Raji (cell line): Measurements from ENCODE around the gene ACYP1.

ENCODE experiments used
- POLR2A ChIP-seq: IDR thresholded peaks from 2 replicates; pipeline ENCODE4 v1.6.1; 2011; ENCODE audit warnings: low read depth, low read length, control low read depth; ENCODE audit not compliant: insufficient read depth

ACYP1 gene

DNA sequence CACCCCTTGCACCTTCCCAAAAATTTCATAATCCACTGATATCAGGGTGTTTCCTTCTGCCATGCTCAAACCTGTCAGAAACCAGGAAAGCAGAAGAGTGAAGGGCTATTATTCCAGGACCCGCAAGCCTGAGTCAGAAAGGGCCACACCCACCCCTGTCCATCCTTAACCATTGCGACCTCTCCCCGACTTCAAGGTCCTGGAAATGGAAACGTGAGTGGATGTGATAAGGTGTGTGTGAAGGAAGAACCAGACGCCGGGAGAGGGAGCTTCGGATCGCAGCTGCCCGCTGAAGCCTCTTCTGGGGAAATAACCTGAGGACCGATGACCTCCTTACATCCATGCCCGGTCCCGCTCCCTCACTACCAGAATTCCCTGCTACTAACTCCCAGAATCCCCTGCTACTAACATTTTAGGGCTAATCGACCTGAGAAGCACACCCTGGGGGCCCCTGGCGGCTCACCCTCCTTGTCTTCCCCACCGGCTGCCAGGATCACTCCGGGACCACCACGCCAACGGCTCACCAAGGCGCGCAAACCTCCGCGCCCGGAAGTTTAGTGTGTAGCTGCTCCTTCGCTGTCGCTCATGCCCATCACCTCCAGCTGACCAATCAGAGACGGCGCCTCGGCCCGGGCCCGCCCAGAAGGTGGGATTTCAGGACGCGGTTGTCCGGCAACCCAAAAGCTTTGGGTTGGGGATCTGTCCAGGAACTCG lies at the start of gene ACYP1:
Gene ACYP1, minus strand, starts transcription at position 534 of the 714 bp plus-strand sequence. Its CDS starts 471 bp downstream, at position 63.
- peak; percentile 79 for TF ChIP-seq POLR2A

DNA sequence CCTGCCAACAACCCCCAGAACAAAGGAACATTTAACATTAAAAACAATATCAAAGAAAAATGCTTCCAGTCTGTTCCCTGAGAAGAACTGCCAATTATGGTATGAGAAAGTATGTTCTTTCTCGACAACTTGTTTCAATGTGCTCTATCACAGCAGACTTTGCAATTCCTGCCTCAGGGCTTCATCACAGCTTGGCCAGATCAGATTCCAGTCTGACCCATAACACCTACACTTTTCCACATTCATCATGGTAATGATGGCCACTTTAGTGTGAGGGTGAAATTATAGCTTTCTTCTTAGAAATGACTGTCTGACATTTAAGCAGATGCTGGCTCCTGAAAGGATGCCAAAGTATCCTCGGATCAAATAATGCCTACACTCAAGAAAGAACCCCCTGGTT lies 46.1 kb upstream of the ACYP1 start:
- TF ChIP-seq POLR2A = no peak

DNA sequence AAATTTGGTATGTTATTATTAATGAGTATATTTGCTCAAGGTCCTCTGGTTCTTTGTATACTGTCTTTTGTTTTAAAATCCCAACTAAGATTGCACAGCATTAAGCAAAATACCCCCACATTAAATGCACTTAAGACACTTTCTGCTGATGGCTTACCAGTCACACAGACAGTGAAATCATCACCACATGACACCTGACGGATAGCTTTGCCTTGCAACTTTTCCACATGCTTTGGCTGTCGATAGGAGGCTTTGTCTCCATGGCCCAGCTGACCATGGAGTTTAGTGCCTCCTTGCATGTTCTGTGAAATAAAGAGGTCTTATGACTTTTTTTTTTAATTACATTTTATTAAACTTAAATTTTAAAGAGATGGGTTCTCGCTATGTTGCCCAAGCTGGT lies 43.4 kb upstream of the ACYP1 start:
- no peak for TF ChIP-seq POLR2A

DNA sequence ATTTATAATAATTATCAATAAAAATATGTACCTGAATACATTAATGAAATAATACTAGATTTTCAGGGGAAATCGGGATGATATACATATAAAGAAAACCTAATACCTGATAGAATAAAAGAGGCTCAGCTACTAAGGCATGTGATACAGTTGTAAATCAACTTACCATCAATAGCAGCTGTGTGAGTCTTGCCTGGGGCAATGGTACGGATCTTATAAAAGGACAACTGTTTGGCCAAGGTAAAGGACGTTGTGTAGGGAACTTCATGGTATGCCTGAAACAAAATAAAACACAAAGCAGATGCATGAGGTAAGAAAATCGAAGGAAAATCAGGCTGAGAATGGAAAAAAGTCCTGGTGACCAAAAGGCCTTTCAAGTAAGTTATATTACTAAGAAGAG lies 37.7 kb upstream of the ACYP1 start:
- no peak for TF ChIP-seq POLR2A

DNA sequence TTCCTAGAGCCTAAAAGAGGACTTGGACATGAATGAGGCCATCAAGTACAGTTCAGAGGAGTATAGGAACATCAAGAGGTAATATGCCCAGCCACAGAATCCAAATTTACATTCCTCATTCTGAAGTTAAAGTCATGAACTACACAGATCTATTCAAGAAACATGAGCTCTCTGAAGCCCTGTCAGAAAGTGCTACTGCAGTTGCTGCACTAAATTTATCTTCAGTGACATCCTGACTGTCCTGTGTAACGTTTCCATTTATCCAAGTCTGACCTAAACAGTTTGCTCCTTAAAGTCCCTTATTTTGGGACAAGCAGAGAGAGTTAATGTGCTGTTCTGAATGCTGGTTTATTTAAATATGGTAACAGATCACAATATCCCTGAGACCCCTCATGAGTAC lies 34.9 kb upstream of the ACYP1 start:
- no peak for TF ChIP-seq POLR2A

DNA sequence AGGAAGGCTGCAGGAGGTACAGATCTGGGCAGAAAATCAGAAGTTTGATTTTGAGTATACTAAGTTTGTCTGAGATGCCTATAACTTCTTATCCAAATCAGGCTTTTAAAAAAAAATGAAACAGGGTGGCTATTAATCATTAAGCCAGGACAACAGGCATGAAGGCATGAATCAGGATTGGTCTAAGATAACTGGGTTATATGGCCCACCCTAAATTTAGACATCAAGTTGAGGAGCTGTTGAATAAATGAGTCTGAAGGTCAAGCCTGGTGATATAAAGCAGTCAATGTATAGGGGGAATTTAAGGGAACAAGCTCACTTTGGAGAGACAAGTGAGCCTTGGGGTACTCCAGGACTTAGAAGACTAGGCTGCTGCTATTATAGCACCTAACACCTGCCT lies 34.4 kb upstream of the ACYP1 start:
- no peak for TF ChIP-seq POLR2A

DNA sequence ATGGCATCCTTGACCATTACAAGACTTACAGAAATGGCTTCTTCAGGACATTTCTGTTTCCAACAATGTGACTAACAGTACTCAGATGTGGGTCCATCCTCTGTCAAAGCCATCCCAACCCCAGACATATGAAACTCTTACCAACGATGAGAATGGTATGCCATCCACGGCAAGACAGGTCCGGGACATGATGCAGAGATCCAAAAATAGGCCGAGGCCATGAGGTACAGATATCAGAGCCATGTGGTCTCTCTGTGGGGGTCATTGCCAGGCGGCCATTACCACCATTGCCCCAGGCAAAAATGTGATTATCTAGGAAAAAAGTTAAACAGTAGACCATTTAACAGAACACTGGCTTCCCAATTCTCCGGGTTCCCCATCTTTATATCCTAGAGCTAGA lies 33.1 kb upstream of the ACYP1 start:
- TF ChIP-seq POLR2A = no peak

DNA sequence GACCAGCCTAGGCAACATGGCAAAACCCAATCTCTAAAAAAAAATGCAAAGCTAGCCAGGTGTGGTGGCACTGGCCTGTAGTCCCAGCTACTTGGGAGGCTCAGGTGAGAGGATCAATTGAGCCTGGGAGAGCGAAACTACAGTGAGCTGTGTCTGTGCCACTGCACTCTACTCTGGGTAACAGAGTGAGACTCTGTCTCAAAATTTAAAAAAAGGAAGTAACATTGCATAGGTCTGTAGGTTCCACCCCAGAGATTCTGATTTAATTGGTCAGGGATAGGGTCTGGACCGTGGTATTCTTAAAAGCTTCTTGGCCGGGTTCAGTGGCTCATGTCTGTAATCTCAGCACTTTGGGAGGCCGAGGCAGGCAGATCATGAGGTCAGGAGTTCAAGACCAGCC lies 31.9 kb upstream of the ACYP1 start:
- no peak for TF ChIP-seq POLR2A

DNA sequence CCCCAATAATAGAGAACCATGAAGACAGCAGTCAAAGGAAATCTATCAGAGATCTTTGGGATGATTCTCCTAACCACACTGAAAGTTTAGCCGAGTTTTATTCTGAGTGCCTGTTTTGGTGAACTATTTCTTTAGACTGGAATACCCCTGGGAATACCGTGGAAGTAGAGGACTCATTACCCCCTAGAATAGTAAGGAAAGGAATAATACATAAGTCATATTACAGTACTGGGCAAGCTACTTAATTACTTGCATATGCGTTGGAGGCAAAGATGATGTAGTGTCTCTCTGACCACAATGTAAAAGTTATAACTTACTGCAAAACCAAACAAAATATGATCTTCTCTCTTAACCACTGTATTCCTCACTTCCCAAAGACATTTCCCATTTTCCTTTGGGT lies 31.1 kb upstream of the ACYP1 start:
- TF ChIP-seq POLR2A = no peak

DNA sequence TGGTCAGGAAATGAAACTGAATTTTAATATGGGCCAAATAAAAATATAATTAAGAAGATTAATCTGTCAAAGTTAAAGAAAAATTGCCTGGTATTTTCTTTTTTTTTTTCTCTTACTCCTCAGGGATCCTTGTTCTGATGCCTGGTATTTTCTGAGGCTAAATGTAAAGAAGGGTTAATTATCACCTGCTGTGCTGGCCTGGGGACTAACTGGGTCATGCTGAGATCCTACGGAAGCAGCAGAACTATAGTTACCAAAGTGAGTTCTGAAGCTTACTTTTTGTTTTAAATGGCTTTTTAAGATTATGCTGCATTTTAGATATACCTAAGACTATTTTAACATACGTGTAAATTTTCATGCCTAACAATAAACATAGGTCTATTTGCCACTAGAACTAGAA lies 28.9 kb upstream of the ACYP1 start:
- TF ChIP-seq POLR2A = no peak

DNA sequence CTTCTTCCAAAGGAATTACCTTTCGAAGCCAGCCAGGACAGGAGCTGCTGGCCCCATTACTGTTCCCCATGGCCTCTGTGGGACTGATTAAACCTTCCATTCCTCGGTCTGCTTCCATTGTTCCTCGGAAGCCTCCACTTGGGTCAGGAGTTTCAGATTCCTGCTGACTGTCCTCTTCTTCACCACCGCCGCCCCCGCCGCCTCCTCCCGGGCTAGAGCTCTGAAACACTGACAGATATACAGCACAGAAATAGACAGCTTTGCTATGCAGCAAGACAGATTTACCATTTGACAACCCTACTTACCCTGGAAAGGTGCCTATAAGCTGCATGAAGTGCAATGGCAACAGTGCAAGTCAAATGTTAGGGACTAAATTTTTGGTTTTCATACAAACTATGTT lies 27.4 kb upstream of the ACYP1 start:
- no peak for TF ChIP-seq POLR2A

DNA sequence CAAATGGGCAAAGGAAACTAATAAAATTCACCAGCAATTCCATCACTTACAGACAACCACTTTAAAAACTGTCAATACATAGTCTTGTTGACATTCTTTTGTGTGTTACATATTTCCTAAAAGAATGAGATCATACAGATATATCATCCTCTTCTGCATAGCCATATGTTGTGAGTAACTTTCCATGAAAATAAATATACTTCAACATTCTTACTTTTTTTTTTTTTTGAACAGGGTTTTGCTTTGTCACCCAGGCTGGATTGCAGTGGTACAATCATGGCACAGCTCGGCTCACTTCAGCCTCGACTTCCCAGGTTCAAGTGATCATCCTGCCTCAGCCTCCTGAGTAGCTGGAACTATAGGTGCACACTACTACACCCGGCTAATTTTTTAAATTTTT lies 26.5 kb upstream of the ACYP1 start:
- TF ChIP-seq POLR2A = no peak

DNA sequence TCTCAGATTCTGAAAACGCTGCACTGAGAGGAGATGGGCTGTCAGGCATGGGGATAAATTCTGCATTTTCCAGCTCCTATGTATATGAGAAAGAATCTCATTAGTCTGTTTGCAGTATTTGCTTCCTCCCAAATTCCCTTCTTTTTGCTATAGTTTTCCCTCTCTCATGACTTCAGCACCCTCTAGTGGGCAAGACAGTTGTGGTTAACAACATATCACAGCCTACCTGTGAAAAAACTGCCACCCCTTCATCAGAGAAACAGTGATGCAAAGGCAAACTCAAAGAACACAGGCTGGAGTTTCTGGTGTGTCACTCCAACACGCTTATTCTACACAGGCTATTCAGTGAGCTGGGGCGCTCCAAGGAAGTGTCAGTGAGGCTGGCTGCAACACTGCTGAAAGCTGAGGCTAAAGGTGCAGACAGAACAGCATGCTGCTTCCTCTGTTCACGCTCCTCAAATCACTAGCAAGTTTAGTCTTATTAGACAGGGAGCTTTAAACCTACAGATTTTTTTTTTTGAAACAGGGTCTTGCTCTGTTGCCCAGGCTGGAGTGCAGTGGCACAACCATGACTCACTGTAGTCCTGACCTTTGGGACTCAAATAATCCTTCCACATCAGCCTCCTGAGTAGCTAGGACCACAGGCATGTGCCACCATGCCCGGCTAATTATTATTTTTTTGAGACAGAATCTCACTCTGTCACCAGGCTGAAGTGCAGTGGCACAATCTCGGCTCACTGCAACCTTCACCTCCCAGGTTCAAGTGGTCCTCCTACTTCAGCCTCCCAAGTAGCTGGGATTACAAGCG lies 24.9 kb upstream of the ACYP1 start:
- no peak for TF ChIP-seq POLR2A

DNA sequence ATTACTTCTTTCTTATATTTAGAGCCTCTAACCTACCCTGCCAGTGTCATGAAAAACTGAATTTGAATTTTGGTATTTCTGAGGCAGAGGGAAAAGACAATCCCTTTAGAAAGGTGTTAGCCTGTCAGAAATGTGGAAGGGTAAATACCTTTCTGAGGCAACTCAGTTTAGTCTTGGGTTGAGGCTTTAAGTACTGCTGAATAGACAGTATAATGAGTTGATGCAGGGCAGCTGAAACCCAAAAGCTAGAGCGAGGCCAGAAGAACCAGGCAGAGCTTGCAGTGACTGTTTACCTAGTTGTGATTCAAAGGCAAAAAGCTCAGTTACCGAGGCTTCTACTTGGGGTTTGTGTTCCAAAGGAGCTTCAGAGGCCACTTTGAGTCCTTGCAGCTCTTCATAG lies 24.3 kb upstream of the ACYP1 start:
- TF ChIP-seq POLR2A = no peak

DNA sequence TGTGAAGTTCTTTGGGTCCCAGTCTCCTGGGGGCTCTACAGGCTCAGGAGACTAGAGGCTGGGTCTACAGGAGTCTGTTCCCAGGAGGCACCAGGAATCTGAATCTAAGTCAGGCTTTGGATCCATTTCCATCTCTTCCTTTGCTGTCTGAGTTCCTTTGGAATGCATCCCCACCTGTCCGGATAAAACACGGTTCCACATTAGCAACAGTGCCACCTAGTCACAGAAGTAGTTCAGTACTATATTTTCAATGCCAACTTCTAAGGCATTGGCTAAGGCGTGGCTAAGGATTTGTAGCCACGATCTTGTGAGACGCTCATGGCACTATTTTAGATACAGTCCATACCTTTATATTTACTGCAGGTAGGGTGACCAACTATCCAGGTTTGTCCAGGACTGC lies 20.7 kb upstream of the ACYP1 start:
- no peak for TF ChIP-seq POLR2A

DNA sequence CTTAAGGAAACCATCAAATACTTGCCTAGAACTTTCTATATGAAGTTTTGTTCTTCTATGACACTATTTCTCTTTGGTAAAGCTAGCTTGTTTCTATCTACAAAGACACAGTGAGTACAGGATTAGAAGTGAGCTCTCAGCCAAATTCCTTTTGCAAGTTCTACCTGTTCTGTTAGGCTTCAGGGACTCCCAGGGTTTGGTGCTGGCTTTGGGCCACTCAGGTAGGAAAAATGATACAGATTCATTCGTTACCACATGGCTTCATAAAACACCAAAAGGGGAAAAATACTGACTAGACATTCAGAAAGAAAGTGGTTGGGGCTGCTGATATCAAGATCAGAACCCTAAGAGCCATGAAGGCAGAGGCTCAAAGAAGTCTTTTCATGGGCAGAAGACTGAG lies 19.4 kb upstream of the ACYP1 start:
- no peak for TF ChIP-seq POLR2A

DNA sequence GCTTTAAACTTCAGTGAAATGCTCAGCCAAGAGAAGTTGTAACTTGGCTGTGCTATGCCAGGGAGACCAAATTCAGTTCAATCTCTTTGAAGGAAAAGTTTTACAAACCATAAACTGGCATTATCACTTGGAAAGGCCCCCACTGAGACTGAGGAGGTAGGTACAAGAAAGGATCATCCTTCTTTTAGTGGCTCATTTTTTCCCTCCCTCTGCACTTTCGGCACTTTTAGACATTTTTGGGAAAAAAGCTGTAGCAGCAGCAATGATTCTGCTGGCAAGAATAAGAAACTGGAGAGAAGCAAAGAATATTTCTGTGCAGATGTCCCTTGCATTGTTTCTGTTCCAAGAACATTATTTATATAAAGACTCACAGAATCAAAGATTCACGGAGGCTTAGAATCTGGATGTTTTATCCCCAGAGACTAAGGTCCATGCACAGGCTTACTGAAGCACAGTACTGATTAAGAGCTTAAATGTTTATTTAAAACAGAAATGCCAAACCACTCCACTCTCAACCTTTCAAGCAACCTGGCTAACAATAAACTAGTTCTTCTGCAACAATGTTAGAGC lies 17.9 kb upstream of the ACYP1 start:
- no peak for TF ChIP-seq POLR2A

DNA sequence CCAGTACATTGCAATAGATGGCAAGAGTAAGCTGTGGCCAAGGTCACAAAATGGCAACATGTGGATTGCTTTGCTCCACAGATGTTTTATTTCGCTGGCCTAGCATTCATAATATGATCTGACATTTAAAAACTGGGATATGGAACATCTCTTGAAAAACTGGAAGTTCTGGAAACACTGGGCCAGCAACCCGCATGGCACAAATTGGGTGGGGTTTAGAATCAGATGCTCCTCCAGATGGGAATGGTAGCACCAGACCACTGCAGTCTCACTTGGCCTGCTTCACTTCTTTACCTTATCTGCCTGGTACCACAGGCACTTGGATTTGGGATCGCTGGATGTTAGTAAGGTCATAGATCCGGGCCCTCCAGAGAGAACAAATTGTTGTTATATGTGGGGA lies 15.7 kb upstream of the ACYP1 start:
- no peak for TF ChIP-seq POLR2A
